ENCODE results near the gene CYB5R2.

CYB5R2 gene

DNA sequence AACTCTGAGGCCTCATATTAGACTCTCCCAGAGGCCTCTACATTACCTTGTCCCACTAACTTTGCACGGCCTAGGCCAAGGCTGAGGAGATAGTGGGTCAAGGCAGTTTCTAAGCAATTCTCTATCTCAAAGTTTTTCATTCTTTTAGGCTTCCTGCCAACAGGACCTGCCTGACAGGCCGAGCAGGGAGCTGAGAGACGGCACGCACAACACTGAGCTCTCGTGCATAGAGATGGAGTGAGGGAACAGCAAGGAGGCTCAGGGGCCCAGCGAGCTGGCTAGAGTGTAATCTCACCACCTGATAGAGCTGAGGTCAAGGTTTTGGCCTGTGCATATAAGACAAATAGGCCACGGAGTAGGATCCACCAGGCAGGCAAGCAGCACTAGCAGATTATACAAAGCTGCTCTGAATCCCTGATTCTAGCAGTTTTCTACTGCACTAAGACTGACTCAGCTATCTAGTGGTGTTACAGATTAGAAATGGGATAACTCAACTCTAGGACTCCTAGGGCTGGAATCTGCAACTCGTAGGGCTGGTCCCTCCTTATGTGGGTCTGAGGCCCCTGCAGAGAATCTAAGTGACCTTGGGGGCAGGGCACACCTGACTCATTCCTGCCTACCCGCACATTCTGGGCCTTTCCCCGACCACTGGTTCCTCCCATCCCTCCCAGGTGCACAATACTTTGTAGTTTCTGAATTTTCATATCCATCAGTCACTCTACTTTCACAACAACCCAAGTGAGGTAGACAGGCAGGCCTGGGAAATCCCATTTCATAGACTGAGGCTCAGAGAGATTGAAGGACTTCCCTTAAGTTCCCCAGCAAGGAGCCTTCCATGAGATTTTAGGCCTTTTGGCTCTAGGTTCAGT lies 1.7 kb downstream of the CYB5R2 start:
- no peak for DNase-seq (ENCODE audit: low read depth)
- no peak overlapping the region for H3K4me3 ChIP-seq (replicated peaks; ENCODE audit: low read depth, low read length)
- TF ChIP-seq, protein P1, sequence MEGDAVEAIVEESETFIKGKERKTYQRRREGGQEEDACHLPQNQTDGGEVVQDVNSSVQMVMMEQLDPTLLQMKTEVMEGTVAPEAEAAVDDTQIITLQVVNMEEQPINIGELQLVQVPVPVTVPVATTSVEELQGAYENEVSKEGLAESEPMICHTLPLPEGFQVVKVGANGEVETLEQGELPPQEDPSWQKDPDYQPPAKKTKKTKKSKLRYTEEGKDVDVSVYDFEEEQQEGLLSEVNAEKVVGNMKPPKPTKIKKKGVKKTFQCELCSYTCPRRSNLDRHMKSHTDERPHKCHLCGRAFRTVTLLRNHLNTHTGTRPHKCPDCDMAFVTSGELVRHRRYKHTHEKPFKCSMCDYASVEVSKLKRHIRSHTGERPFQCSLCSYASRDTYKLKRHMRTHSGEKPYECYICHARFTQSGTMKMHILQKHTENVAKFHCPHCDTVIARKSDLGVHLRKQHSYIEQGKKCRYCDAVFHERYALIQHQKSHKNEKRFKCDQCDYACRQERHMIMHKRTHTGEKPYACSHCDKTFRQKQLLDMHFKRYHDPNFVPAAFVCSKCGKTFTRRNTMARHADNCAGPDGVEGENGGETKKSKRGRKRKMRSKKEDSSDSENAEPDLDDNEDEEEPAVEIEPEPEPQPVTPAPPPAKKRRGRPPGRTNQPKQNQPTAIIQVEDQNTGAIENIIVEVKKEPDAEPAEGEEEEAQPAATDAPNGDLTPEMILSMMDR (IDR thresholded peaks at IDR 0.05; ENCODE audit: low read length, missing control alignments) = no peak

DNA sequence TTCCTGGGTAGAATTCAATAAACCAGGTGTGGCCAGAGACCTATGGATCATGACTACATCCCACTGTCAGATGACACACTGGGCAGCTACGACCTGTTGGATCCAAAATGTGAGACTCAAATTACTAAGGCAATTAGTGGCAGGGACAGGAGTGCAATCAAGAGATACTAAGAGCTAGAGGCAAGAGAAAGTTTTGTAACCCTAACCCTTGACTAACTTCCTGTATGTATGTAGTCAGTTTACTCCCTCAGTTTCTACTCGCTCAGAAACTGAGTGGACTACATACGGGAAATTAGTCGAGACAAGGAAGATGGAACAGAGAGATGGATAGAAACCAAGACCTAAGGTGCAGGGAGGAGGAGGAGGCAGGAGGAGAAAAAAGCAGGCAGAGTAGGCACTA lies 2.7 kb downstream of the CYB5R2 start:
- no peak for DNase-seq (ENCODE audit: low read depth)
- H3K4me3 ChIP-seq (replicated peaks; ENCODE audit: low read depth, low read length) = no peak overlapping the region
- TF ChIP-seq, protein P1 (IDR thresholded peaks at IDR 0.05; ENCODE audit: low read length, missing control alignments) = no peak

DNA sequence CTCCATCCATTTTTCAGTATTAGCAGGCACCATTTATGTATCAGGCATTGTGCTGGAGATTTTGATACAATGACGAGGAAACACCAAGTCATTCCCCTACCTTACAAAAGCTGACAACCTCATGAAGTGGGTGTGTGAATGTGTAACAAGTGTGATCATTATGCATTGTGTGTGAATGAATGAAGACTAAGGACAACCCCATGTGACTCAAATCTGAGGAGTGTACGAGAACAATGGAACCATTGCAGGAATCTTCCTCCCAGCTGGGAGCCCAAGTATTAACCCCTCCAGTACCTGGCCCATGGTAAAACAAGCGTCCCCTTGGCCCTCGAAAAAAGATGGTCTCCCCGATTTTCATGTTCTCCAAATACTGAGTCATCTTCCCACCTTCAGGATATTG lies 4.4 kb downstream of the CYB5R2 start:
- TF ChIP-seq, protein P1 (IDR thresholded peaks at IDR 0.05; ENCODE audit: low read length, missing control alignments) = no peak
- no peak overlapping the region for H3K4me3 ChIP-seq (replicated peaks; ENCODE audit: low read depth, low read length)
- peak; percentile 48 for DNase-seq (ENCODE audit: low read depth)

DNA sequence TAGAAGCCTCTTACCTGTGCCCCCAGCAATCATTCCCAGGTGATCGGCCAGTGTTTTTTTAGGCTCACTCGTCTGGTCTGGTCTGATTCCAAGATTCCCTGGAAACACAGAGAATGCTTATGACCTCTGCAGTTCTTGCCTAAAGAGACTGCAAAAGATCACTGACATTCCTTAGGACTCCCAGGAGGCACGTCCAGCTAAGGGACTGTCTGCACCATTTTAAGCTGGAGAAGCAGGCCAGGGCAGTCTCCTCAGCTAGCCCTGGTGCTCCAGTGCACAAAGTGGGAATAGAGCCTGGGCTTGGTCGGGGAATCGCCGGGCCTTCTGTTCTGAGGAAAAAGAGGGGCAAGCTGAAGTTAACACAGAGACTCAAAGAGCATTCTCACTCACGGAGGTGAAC lies 4.8 kb downstream of the CYB5R2 start:
- TF ChIP-seq, protein P1 (IDR thresholded peaks at IDR 0.05; ENCODE audit: low read length, missing control alignments) = no peak
- no peak for DNase-seq (ENCODE audit: low read depth)
- H3K4me3 ChIP-seq (replicated peaks; ENCODE audit: low read depth, low read length) = no peak overlapping the region

DNA sequence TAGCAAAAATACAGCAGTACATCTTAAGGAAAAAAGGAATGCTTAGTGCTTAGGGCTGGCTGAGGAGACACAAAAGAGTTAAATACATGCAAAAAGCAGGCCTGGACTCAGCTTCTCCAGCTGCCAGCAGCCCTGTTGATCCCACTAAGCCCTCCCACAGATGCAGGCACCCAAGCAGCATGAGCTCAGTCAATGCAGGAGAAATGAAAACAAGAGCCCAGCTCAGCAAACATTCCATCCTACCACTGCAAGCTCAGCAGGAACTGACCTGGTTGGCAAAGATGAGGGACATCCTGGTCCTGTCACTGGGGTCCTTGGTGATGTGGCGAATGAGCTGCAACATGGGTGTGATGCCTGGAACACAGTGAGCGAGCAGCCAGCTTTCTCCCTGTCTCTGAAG lies 5.8 kb downstream of the CYB5R2 start:
- no peak for DNase-seq (ENCODE audit: low read depth)
- TF ChIP-seq, protein P1 (IDR thresholded peaks at IDR 0.05; ENCODE audit: low read length, missing control alignments) = no peak
- no peak overlapping the region for H3K4me3 ChIP-seq (replicated peaks; ENCODE audit: low read depth, low read length)

DNA sequence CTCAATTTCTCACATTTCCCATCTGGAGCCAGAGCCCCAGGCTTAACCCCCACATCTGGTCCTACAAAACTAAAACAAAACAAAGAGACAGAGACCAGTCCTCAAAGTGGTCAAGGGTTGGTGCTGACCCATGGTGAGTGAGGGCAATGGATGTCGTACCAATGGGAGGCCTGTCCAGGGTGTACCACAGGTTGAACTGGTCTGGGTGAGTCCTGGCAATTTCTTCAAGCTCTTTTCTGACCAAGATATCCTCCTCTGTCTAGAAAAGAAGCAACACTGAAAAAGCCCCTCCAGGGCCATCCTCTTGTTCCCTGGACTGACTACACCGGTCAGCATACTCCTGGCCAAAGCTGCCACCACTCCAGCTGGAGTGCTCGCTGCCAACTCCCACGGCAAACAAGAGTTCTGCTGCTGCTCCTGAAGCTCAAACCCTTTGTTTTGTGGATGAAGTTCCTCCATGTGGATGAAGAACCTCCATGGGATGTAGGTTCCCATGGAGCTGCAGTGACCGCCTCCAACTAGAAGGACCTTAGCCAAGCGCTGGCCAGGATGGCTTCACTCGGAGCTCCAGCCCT lies 6.9 kb downstream of the CYB5R2 start:
- no peak for DNase-seq (ENCODE audit: low read depth)
- TF ChIP-seq, protein P1 (IDR thresholded peaks at IDR 0.05; ENCODE audit: low read length, missing control alignments) = no peak
- H3K4me3 ChIP-seq (replicated peaks; ENCODE audit: low read depth, low read length) = no peak overlapping the region
